K562 (cell line): ENCODE measurements around the gene LRP1. TPM values are rescaled to one million over a fixed set of nuclear protein-coding genes. Genes with fewer than 3 reads are reported as not detected.

ENCODE experiments used
- ATAC-seq: fragments of 200-7000 bp; cut with Tn5 transposase; 3 replicates; pipeline ENCODE4 v1.9.1; 2020; ENCODE audit warnings: moderate library complexity
- BruUV-seq: library from RNA; stranded (reverse); fragments of 400-500 nt; replicated peaks from 2 replicates; lab custom pipeline; 2021; lab: Mats Ljungman, UMichigan
- CTCF ChIA-PET: fragments of 300-600 bp; formaldehyde crosslinking; extraction: SDS; loops from one replicate; lab custom pipeline; 2021; ENCODE audit warnings: low intra/inter-chr PET ratio; lab: Yijun Ruan, JAX
- POLR2A ChIA-PET: fragments of 300-600, 350-650 bp; sonication (Branson Sonifier 250); formaldehyde crosslinking; extraction: SDS; loops from one replicate; lab custom pipeline; 2021; ENCODE audit warnings: antibody characterized with exemption, inconsistent platforms; lab: Yijun Ruan, JAX
- DNase-seq, 4 experiments: peaks; one replicate each; pipeline versions ENCODE4 v3.0.0 to v3.0.0-alpha.2; 2011 to 2018; ENCODE audit warnings: low spot score in 3 of 4, mixed read lengths in 3 of 4; ENCODE audit errors: extremely low read depth in 1 of 4
- FAIRE-seq: peaks from 2 replicates; lab custom pipeline; 2011; peaks lifted over from hg19 to GRCh38; lab: Jason Lieb, UNC
- H2AFZ ChIP-seq: 2 replicates; pipeline ENCODE4 v1.6.0; 2011; ENCODE audit warnings: low read depth, low read length, control low read depth, inconsistent platforms
- H3K27ac ChIP-seq: fragments of 200-600 bp; 3 replicates; pipeline ENCODE4 v1.8.0; 2011; ENCODE audit warnings: low read depth, mild to moderate bottlenecking, control low read depth, inconsistent platforms, low read length, moderate library complexity, mixed read lengths; ENCODE audit errors: extremely low read depth
- H3K27me3 ChIP-seq, 2 experiments: fragments of 300-600 bp in 1 of 2; 2 replicates in 1 of 2; 3 replicates in 1 of 2; pipeline versions ENCODE4 v1.6.0 to v1.8.0; 2011; ENCODE audit warnings: inconsistent platforms in 2 of 2, low read length in 2 of 2, mild to moderate bottlenecking in 1 of 2, mixed read lengths in 1 of 2, moderate library complexity in 1 of 2; ENCODE audit not compliant: control insufficient read depth in 2 of 2, insufficient read depth in 2 of 2
- H3K36me3 ChIP-seq: fragments of 300-600 bp; 3 replicates; pipeline ENCODE4 v1.8.0; 2011; ENCODE audit warnings: mild to moderate bottlenecking, low read length, inconsistent platforms; ENCODE audit not compliant: control insufficient read depth, insufficient read depth
- H3K4me1 ChIP-seq, 2 experiments: fragments of 200-600 bp in 1 of 2; replicated peaks in 1 of 2; 2 replicates in 1 of 2; 3 replicates in 1 of 2; pipeline versions ENCODE4 v1.5.1 to v1.8.0; 2011; ENCODE audit warnings: inconsistent platforms in 2 of 2, low read length in 2 of 2, mild to moderate bottlenecking in 1 of 2, mixed read lengths in 1 of 2, moderate library complexity in 1 of 2; ENCODE audit not compliant: control insufficient read depth in 2 of 2, insufficient read depth in 2 of 2
- H3K4me2 ChIP-seq: 2 replicates; pipeline ENCODE4 v1.6.1; 2011; ENCODE audit warnings: low read length, control low read depth, inconsistent platforms, mixed read lengths; ENCODE audit not compliant: insufficient read depth
- H3K4me3 ChIP-seq: fragments of 200-600 bp; sonication (generic), shearing (Covaris generic); 2 replicates; pipeline ENCODE4 v1.5.1; 2016; ENCODE audit warnings: control low read depth, inconsistent platforms
- H3K79me2 ChIP-seq: fragments of 200-600 bp; 3 replicates; pipeline ENCODE4 v1.8.0; 2011; ENCODE audit warnings: low read length, inconsistent platforms; ENCODE audit not compliant: control insufficient read depth, insufficient read depth
- H3K9ac ChIP-seq, 2 experiments: 2 replicates each; pipeline versions ENCODE4 v1.6.0 to v1.6.1; 2011; ENCODE audit warnings: low read depth in 2 of 2, low read length in 2 of 2, control low read depth in 1 of 2, inconsistent platforms in 1 of 2, mild to moderate bottlenecking in 1 of 2, mixed read lengths in 1 of 2; ENCODE audit not compliant: insufficient read depth in 1 of 2
- H3K9me1 ChIP-seq: one replicate; pipeline ENCODE4 v1.6.0; 2011; ENCODE audit warnings: inconsistent platforms, mild to moderate bottlenecking, low read length, moderate library complexity; ENCODE audit not compliant: control insufficient read depth, insufficient read depth
- H3K9me3 ChIP-seq: replicated peaks from 2 replicates; pipeline ENCODE4 v1.5.1; 2011; ENCODE audit warnings: low read depth, low read length, inconsistent platforms; ENCODE audit not compliant: control insufficient read depth, insufficient read depth
- H4K20me1 ChIP-seq: replicated peaks from 2 replicates; pipeline ENCODE4 v1.6.1; 2011; ENCODE audit warnings: low read length, inconsistent platforms, mixed read lengths; ENCODE audit not compliant: control insufficient read depth, insufficient read depth
- ARNT ChIP-seq, 2 experiments: fragments of 450-650 bp; IDR thresholded peaks; 2 replicates each; pipeline ENCODE4 v1.6.1; 2016; ENCODE audit warnings: mild to moderate bottlenecking in 1 of 2
- ZNF263 ChIP-seq: sonication (generic); formaldehyde crosslinking; IDR thresholded peaks from 2 replicates; pipeline ENCODE4 v1.8.0; 2022; ENCODE audit warnings: mild to moderate bottlenecking, missing genetic modification reagents, borderline replicate concordance
- WGBS: fragments of 100-300 bp; shearing (Covaris generic); methylation state at CpG from one replicate; pipeline ENCODE4 v1.1.6; 2016; ENCODE audit warnings: low coverage, mixed read lengths; ENCODE audit not compliant: insufficient coverage; ENCODE audit errors: missing lambda C conversion rate; 5-methylcytosine and 5-hydroxymethylcytosine counted together
- in situ Hi-C: fragments of 300-500 bp; cut with MboI; formaldehyde crosslinking; loops from 4 replicates; pipeline ENCODE4 v1.15.0; 2018; ENCODE audit warnings: inconsistent platforms, mixed read lengths
- intact Hi-C: fragments of 100-400 bp; cut with micrococcal nuclease; formaldehyde crosslinking; loops from 2 replicates; pipeline ENCODE4 v1.14.2; 2022
- polyA plus RNA-seq, 8 experiments: library from polyadenylated mRNA; depleted of rRNA in 4 of 8; stranded (reverse) in 5 of 8; unstranded in 3 of 8; fragments of >200 nt; fragmentation: Nextera tagmentation in 2 of 8; fragmentation: Illumina TruSeq in 1 of 8; extraction: Ambion mirVana in 2 of 8; extraction: Trizol in 1 of 8; gene quantifications; 2 replicates each; pipeline versions ENCODE4 v1.2.1 to v1.2.3, GENCODE V29; 2011 to 2014; ENCODE audit warnings: inconsistent platforms in 1 of 8, missing spikeins in 1 of 8
- total RNA-seq, 7 experiments: library from RNA; depleted of rRNA in 6 of 7; stranded (reverse); fragments of >200 nt in 6 of 7; fragmentation: Illumina TruSeq in 2 of 7; extraction: Trizol in 2 of 7; gene quantifications; 2 replicates each; pipeline versions ENCODE4 v1.2.1 to v1.2.3, GENCODE V29; 2011 to 2021; ENCODE audit warnings: low replicate concordance in 1 of 7

Gene LRP1
- total and polyA plus RNA-seq, 9 of the 15 experiments (the other 6 are each of a cell fraction or from before 2014, with no cell fraction given), result 0.04 to 0.64 (median 0.19) TPM; not detected in 2

GRCh38 chr12:57219205-57219992 lies 91.1 kb downstream of the LRP1 start:
- no peak for TF ChIP-seq ARNT (IDR thresholded peaks at IDR 0.05)
- TF ChIP-seq ZNF263 (CRISPR knock-in tag), result 0 out of 2 replicates have a peak, but pooled peaks have one; percentile 1
- POLR2A ChIA-PET, result interaction anchor here (0.6 to 1.8 kb wide), 3 partner anchors 8 to 22 kb away, joined by 3 to 8 read pairs (median 3); partner anchors contain the start of gene SHMT2
- peaks cover 14 to 58% of the 10 kb centered on the region in 2 experiments for H3K4me1 ChIP-seq
- FAIRE-seq (no peak), ATAC-seq (no peak), DNase-seq (no peak)
- CTCF ChIA-PET, result no interaction called here
- H4K20me1 ChIP-seq, result peaks cover 8% of the 10 kb centered on the region; the same call in 1 of the 2 replicates
- in situ Hi-C loops (no loop called here), intact Hi-C loops (no loop called here)
- no peaks in the 10 kb centered on the region for H3K79me2 ChIP-seq
- 9% methylated on average over 13 of the region's 14 CpGs for WGBS
- H3K9me1 ChIP-seq, result peaks cover 3% of the 10 kb centered on the region
- H3K4me2 ChIP-seq, result no peak overlapping the region
- no peak overlapping the region for H2AFZ ChIP-seq
- H3K9me3 ChIP-seq, result no peaks in the 10 kb centered on the region
- no peaks in the 10 kb centered on the region for H3K36me3 ChIP-seq
- H3K4me3 ChIP-seq, result no peak overlapping the region
- H3K9ac ChIP-seq, result no peak overlapping the region
- BruUV-seq, result no TSS peak
- peaks cover 42 to 68% of the 10 kb centered on the region in 2 experiments for H3K27me3 ChIP-seq
- H3K27ac ChIP-seq, result no peak overlapping the region
